ENCODE measurements around the gene CYTH1.

CYTH1 gene

GRCh38 chr17:78737332-78737731 is 44.7 kb downstream of the CYTH1 start:
- in situ Hi-C loops (cut with HindIII; ENCODE audit: low sequenced_read_pairs) = no loop called here

GRCh38 chr17:78736526-78737079 is 45.5 kb downstream of the CYTH1 start:
- in situ Hi-C loops (cut with HindIII; ENCODE audit: low sequenced_read_pairs) = no loop called here

- in situ Hi-C loops (cut with HindIII; ENCODE audit: low sequenced_read_pairs) = no loop called here
These were observed 46.1 kb downstream of the CYTH1 start for GRCh38 chr17:78735832-78736525.

- in situ Hi-C loops (cut with HindIII; ENCODE audit: low sequenced_read_pairs) = no loop called here
These were observed 47.1 kb downstream of the CYTH1 start for GRCh38 chr17:78734793-78735641.

- in situ Hi-C loops (cut with HindIII; ENCODE audit: low sequenced_read_pairs) = no loop called here
These were observed 49.7 kb downstream of the CYTH1 start for GRCh38 chr17:78732354-78732753.

- in situ Hi-C loops (cut with HindIII; ENCODE audit: low sequenced_read_pairs) = no loop called here
These were observed 50.2 kb downstream of the CYTH1 start for GRCh38 chr17:78731904-78732303.

- in situ Hi-C loops (cut with HindIII; ENCODE audit: low sequenced_read_pairs) = no loop called here
These were observed 52.4 kb downstream of the CYTH1 start for GRCh38 chr17:78729641-78730040.

GRCh38 chr17:78728495-78728894 is 53.6 kb downstream of the CYTH1 start:
- in situ Hi-C loops (cut with HindIII; ENCODE audit: low sequenced_read_pairs) = no loop called here

- in situ Hi-C loops (cut with HindIII; ENCODE audit: low sequenced_read_pairs) = no loop called here
These were observed 54.4 kb downstream of the CYTH1 start for GRCh38 chr17:78727476-78728229.

GRCh38 chr17:78727057-78727456 is 55.0 kb downstream of the CYTH1 start:
- in situ Hi-C loops (cut with HindIII; ENCODE audit: low sequenced_read_pairs) = no loop called here

- in situ Hi-C loops (cut with HindIII; ENCODE audit: low sequenced_read_pairs) = no loop called here
These were observed 55.6 kb downstream of the CYTH1 start for GRCh38 chr17:78726513-78726912.

GRCh38 chr17:78725448-78726021 is 56.5 kb downstream of the CYTH1 start:
- in situ Hi-C loops (cut with HindIII; ENCODE audit: low sequenced_read_pairs) = no loop called here

- in situ Hi-C loops (cut with HindIII; ENCODE audit: low sequenced_read_pairs) = no loop called here
These were observed 57.1 kb downstream of the CYTH1 start for GRCh38 chr17:78724999-78725398.

GRCh38 chr17:78724544-78724943 is 57.5 kb downstream of the CYTH1 start:
- in situ Hi-C loops (cut with HindIII; ENCODE audit: low sequenced_read_pairs) = no loop called here

GRCh38 chr17:78723957-78724356 is 58.1 kb downstream of the CYTH1 start:
- in situ Hi-C loops (cut with HindIII; ENCODE audit: low sequenced_read_pairs) = no loop called here

GRCh38 chr17:78723001-78723796 is 58.9 kb downstream of the CYTH1 start:
- in situ Hi-C loops (cut with HindIII; ENCODE audit: low sequenced_read_pairs) = no loop called here

- in situ Hi-C loops (cut with HindIII; ENCODE audit: low sequenced_read_pairs) = no loop called here
These were observed 59.8 kb downstream of the CYTH1 start for GRCh38 chr17:78722246-78722761.

GRCh38 chr17:78719630-78720298 is 62.3 kb downstream of the CYTH1 start:
- in situ Hi-C loops (cut with HindIII; ENCODE audit: low sequenced_read_pairs) = no loop called here

- in situ Hi-C loops (cut with HindIII; ENCODE audit: low sequenced_read_pairs) = no loop called here
These were observed 63.4 kb downstream of the CYTH1 start for GRCh38 chr17:78718575-78719208.
